T-helper 2 cell treated with Interferon-gamma antibody and Interleukin-4, amounts not matched to agents 5 μg/mL and 100 μg/mL, for 36 hours (primary cell): Measurements from ENCODE around the gene GPC2.

Experiments
- DNase-seq: peaks from one replicate; pipeline ENCODE4 v3.0.0; 2021; ENCODE audit warnings: low spot score
- H3K27ac Mint-ChIP-seq: one replicate; pipeline ENCODE4 v1.8.0; 2021; ENCODE audit warnings: mild to moderate bottlenecking, mixed read lengths
- H3K27me3 Mint-ChIP-seq: one replicate; pipeline ENCODE4 v1.8.0; 2021; ENCODE audit warnings: low read depth, mixed read lengths
- H3K36me3 Mint-ChIP-seq: one replicate; pipeline ENCODE4 v1.8.0; 2021; ENCODE audit warnings: low read depth, mixed read lengths
- H3K4me1 Mint-ChIP-seq: one replicate; pipeline ENCODE4 v1.8.0; 2021; ENCODE audit warnings: low read depth, mixed read lengths
- H3K4me3 Mint-ChIP-seq: one replicate; pipeline ENCODE4 v1.8.0; 2022; ENCODE audit warnings: mild to moderate bottlenecking, moderate library complexity, mixed read lengths
- H3K9me3 Mint-ChIP-seq: one replicate; pipeline ENCODE4 v1.8.0; 2021; ENCODE audit warnings: mixed read lengths

Gene GPC2

GRCh38 chr7:100169147-100169850, 7.9 kb downstream of the GPC2 start:
- no peak for DNase-seq
- peaks cover 46% of the 10 kb centered on the region for H3K4me1 Mint-ChIP-seq
- H3K27me3 Mint-ChIP-seq: peaks cover 11% of the 10 kb centered on the region
- peak overlapping the region; percentile 71 for H3K4me3 Mint-ChIP-seq
- peaks cover 8% of the 10 kb centered on the region for H3K36me3 Mint-ChIP-seq
- H3K27ac Mint-ChIP-seq: peak overlapping the region; percentile 67
- H3K9me3 Mint-ChIP-seq: no peaks in the 10 kb centered on the region

- peak overlapping the region; percentile 71 for H3K4me3 Mint-ChIP-seq
- peaks cover 11% of the 10 kb centered on the region for H3K27me3 Mint-ChIP-seq
- peaks cover 59% of the 10 kb centered on the region for H3K4me1 Mint-ChIP-seq
- H3K36me3 Mint-ChIP-seq: peaks cover 3% of the 10 kb centered on the region
- no peaks in the 10 kb centered on the region for H3K9me3 Mint-ChIP-seq
- DNase-seq: no peak
- peak overlapping the region; percentile 67 for H3K27ac Mint-ChIP-seq
Measured at GRCh38 chr7:100167912-100168323, 9.3 kb downstream of the GPC2 start.

DNA sequence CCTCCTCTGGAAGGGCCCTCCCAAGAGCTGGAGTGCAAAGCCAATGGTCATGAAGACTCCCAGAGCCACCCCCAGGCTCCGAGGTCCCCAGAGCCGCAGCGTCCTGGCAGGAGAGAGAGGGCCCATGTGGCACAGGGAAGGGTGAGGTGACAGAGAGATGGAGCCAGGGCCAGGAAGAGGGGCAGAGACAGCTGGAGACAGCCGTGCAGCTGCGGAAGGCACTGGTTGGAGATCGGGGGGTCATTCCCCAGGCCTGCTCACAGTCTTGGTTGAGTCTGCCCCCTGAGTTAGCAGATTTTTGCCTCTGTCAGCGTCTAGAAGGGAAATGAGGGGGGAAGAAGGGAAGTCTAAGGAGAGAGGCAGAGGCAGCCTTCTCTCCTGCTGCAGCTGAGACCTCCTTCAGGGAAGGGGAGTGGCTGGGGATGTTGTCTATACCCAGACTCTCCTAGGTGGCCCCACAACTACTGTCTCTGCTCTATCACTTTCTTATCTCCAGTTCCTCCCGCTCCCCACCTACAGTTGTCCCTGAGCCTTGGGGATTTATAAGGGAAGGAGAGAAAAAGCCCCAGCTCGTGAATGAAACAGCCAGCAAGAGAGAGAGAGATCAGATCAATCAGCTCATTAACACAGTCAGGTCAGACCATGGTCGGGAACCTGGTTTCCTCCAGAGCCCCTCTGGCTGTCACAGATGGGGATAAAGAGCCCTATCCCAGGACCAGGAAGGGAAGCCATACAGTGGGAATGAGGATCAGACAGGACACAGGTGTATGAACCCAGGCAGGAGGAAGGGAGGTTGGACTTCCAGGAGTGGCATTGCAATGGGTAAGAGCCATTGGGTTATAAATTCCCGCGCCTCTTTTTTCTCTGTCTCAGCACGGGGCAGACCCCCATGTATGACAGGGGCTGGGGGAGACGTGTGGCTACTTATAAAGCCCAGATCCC, 9.9 kb downstream of the GPC2 start:
- Mint-ChIP-seq H3K4me3 (peak overlapping the region; percentile 71), H3K9me3 (no peaks in the 10 kb centered on the region), H3K27me3 (peaks cover 11% of the 10 kb centered on the region), H3K27ac (peak overlapping the region; percentile 71), H3K4me1 (peaks cover 63% of the 10 kb centered on the region), H3K36me3 (peaks cover 3% of the 10 kb centered on the region)
- DNase-seq: no peak

GRCh38 chr7:100166317-100166940, 10.8 kb downstream of the GPC2 start:
- Mint-ChIP-seq H3K27ac (peak overlapping the region; percentile 71), H3K27me3 (peaks cover 9% of the 10 kb centered on the region), H3K36me3 (peaks cover 3% of the 10 kb centered on the region), H3K9me3 (no peaks in the 10 kb centered on the region), H3K4me1 (peaks cover 60% of the 10 kb centered on the region), H3K4me3 (peak overlapping the region; percentile 71)
- no peak for DNase-seq

DNA sequence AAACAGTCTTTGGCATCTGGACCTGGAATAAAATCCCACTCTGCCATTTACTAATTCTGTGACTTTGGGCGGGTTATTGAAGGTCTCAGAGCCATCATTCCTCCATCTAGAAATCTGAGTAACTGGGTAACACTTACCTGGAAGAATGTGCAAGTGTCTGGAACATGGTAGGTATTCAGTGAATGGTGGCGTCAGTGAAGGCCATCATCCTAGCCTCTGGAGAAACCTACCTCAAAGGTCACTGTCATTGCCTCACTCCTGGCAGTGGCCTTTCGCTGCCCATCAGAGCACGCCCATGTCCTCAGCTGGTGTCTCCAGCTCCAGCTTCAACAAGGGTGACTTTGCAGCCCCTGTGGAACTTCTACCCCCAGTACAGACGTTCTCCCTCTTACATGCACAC, 13.3 kb downstream of the GPC2 start:
- peaks cover 51% of the 10 kb centered on the region for H3K4me1 Mint-ChIP-seq
- no peak for DNase-seq
- no peaks in the 10 kb centered on the region for H3K27me3 Mint-ChIP-seq
- H3K9me3 Mint-ChIP-seq: no peaks in the 10 kb centered on the region
- H3K27ac Mint-ChIP-seq: no peak overlapping the region
- no peaks in the 10 kb centered on the region for H3K36me3 Mint-ChIP-seq
- H3K4me3 Mint-ChIP-seq: no peak overlapping the region

DNA sequence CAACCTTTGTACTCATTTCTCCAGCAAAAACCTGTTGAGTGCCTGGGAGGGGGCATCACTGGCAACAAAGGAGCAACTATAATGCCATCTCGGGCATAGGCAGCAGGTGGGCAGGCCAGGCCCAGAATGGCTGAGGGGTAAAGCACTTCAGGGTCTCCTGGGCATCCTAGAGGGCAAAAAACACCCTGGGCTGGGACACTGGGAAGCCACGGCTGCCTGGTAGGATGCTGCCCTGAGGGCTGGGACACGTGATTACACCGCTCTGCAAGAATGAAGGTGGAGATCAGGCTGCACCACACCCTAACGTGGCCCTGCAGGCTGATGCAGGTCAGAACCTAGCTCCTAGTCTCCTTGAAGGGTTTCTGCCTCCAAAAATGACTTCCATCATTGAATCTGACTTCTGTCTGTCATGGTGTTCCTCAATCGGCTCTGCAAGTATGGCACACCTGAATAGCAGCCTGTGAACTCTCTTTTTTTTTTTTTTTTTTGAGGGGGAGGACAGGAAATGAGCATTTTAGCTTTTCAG, 14.1 kb downstream of the GPC2 start:
- Mint-ChIP-seq H3K36me3 (no peaks in the 10 kb centered on the region), H3K4me3 (peak overlapping the region; percentile 66), H3K27ac (peak overlapping the region; percentile 43), H3K4me1 (peaks cover 44% of the 10 kb centered on the region), H3K9me3 (no peaks in the 10 kb centered on the region), H3K27me3 (no peaks in the 10 kb centered on the region)
- DNase-seq: no peak

DNA sequence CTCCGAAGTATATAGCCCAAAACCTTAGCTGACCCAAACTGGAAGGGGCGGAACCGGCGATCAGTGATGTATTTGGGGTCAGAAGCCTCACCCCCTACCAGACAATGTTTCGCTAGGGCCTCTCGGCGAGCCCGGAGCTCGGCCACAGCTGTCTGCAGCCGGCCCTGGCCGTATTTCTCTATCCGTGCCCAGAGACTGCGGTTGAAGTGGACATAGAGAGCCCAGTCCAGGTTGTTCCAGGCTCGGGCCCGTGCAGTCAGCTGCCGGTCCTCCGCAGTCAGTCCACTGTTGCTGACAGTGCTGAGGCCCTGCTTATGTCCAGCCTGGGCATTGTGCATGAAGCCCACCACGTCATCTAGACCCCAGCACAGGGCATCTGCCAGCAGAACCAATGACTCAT, 17.1 kb downstream of the GPC2 start:
- Mint-ChIP-seq H3K4me3 (no peak overlapping the region), H3K36me3 (peaks cover 19% of the 10 kb centered on the region), H3K27ac (no peak overlapping the region), H3K4me1 (peaks cover 31% of the 10 kb centered on the region), H3K9me3 (no peaks in the 10 kb centered on the region), H3K27me3 (no peaks in the 10 kb centered on the region)
- DNase-seq: no peak

GRCh38 chr7:100159099-100159623, 18.0 kb downstream of the GPC2 start:
- Mint-ChIP-seq H3K27me3 (no peaks in the 10 kb centered on the region), H3K4me3 (peak overlapping the region; percentile 80), H3K9me3 (no peaks in the 10 kb centered on the region), H3K36me3 (peaks cover 22% of the 10 kb centered on the region), H3K4me1 (peaks cover 29% of the 10 kb centered on the region), H3K27ac (peak overlapping the region; percentile 75)
- no peak for DNase-seq

DNA sequence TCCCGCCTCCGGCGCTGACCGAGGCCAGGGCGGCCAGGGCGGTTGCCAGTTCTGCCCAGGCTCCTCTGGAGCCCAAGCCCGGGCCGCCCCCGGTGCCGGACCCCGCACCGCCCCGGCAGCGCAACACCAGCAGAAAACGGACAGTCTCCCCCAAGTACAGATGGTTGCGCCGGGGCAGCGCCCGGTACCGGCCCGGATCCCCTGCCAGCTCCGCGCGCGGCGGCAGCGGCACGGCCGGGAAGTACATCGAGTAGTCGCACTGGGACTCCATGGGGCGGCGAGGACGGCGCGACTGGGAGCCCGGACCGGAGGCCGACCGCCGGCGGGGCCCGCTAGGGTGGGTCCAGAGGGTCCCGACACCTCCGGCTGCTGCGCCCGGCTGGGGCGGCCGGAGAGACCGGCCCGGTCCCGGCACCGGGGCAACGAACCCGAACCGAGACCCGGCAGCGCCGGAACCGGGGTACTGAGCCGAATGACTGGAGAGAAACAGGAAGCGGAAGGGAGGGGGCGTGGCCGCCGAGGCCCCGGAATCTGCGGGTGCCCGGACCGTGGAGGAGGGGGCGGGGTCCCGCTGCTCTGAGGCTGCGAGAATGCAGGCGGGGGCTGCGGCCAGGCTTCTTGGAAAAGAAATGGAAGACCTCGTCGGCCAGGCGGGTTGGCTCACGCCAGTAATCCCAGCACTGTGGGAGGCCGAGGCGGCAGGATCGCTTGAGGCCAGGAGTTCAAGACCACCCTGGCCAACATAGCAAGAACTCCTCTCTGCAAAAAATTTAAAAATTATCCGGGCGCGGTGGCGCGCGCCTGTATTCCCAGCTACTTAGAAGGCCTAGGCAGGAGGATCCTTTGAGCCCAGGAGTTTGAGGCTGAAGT, 18.7 kb downstream of the GPC2 start, which contains the start of gene TRAPPC14:
Gene TRAPPC14 (minus strand): TSS at position 495 of the 870 bp plus-strand sequence. CDS start 224 bp downstream, at position 271.
- H3K9me3 Mint-ChIP-seq: no peaks in the 10 kb centered on the region
- peaks cover 22% of the 10 kb centered on the region for H3K4me1 Mint-ChIP-seq

GRCh38 chr7:100157334-100158228, 19.6 kb downstream of the GPC2 start:
- Mint-ChIP-seq H3K27me3 (no peaks in the 10 kb centered on the region), H3K4me3 (peak overlapping the region; percentile 89), H3K4me1 (peaks cover 17% of the 10 kb centered on the region), H3K27ac (peak overlapping the region; percentile 75), H3K9me3 (no peaks in the 10 kb centered on the region), H3K36me3 (peaks cover 32% of the 10 kb centered on the region)
- DNase-seq: no peak

More for the DNA sequence above, 18.7 kb downstream of the GPC2 start, which contains the start of gene TRAPPC14:
- peaks cover 29% of the 10 kb centered on the region for H3K36me3 Mint-ChIP-seq
- H3K27ac Mint-ChIP-seq: peak within 1 kb of the TSS; percentile 75
- H3K27me3 Mint-ChIP-seq: no peaks in the 10 kb centered on the region
- DNase-seq: peak; percentile 91
- H3K4me3 Mint-ChIP-seq: peak within 1 kb of the TSS; percentile 89

DNA sequence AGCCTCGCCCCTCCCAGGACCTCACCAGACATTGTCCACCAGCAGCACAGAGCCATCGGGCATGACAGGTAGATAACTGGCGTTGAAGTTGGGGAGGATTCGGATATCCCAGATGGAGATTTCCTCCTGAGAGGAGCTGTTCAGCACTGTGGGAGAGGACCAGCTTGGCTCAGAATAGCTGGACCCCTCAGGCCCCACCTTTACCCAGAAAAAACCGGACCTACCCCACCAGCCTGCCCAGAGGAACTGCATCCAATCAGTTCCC, 20.2 kb downstream of the GPC2 start:
- Mint-ChIP-seq H3K27ac (peak overlapping the region; percentile 8), H3K4me1 (peaks cover 22% of the 10 kb centered on the region), H3K9me3 (no peaks in the 10 kb centered on the region), H3K27me3 (no peaks in the 10 kb centered on the region), H3K36me3 (peaks cover 36% of the 10 kb centered on the region), H3K4me3 (peak overlapping the region; percentile 89)
- no peak for DNase-seq

- H3K36me3 Mint-ChIP-seq: peaks cover 41% of the 10 kb centered on the region
- peaks cover 24% of the 10 kb centered on the region for H3K4me1 Mint-ChIP-seq
Measured at GRCh38 chr7:100156331-100157068, 20.7 kb downstream of the GPC2 start.

More at GRCh38 chr7:100156331-100157068, 20.7 kb downstream of the GPC2 start:
- Mint-ChIP-seq H3K9me3 (no peaks in the 10 kb centered on the region), H3K4me3 (peak overlapping the region; percentile 89), H3K27ac (peak overlapping the region; percentile 8), H3K27me3 (no peaks in the 10 kb centered on the region)
- DNase-seq: no peak
